Duodenal mucosa (tissue), 2 donors: ENCODE results near the gene PNLIPRP2.

ENCODE experiments used
- H3K27ac ChIP-seq: one replicate; pipeline ENCODE4 v1.7.0; 2013; ENCODE audit warnings: low read depth, low read length
- H3K27me3 ChIP-seq, 2 donors: one replicate each; pipeline ENCODE4 v1.7.0; 2013; ENCODE audit warnings: low read length in 2 of 2, control low read depth in 1 of 2; ENCODE audit not compliant: insufficient read depth in 2 of 2, control insufficient read depth in 1 of 2
- H3K36me3 ChIP-seq, 2 donors: one replicate each; pipeline ENCODE4 v1.7.0; 2013; ENCODE audit warnings: low read length in 2 of 2, control low read depth in 1 of 2; ENCODE audit not compliant: insufficient read depth in 2 of 2, control insufficient read depth in 1 of 2
- H3K4me1 ChIP-seq, 2 donors: one replicate each; pipeline ENCODE4 v1.7.0; 2013; ENCODE audit warnings: low read length in 2 of 2, control low read depth in 1 of 2; ENCODE audit not compliant: insufficient read depth in 2 of 2, control insufficient read depth in 1 of 2
- H3K4me3 ChIP-seq, 2 donors: one replicate each; pipeline ENCODE4 v1.7.0; 2013; ENCODE audit warnings: low read length in 2 of 2, low read depth in 1 of 2
- H3K9ac ChIP-seq, 2 donors: one replicate each; pipeline ENCODE4 v1.7.0; 2013; ENCODE audit warnings: low read length in 2 of 2, low read depth in 1 of 2
- H3K9me3 ChIP-seq, 2 donors: one replicate each; pipeline ENCODE4 v1.7.0; 2013; ENCODE audit warnings: low read length in 2 of 2, control low read depth in 1 of 2; ENCODE audit not compliant: control insufficient read depth in 1 of 2

The PNLIPRP2 gene

GRCh38 chr10:116676118-116676517 is 55.4 kb downstream of the PNLIPRP2 start:
- Histone ChIP-seq H3K36me3 (no peaks in the 10 kb centered on the region), H3K27ac (no peak overlapping the region), H3K9ac (no peak overlapping the region), H3K9me3 (no peaks in the 10 kb centered on the region), H3K4me3 (no peak overlapping the region), H3K27me3 (no peaks in the 10 kb centered on the region), H3K4me1 (no peaks in the 10 kb centered on the region)

DNA sequence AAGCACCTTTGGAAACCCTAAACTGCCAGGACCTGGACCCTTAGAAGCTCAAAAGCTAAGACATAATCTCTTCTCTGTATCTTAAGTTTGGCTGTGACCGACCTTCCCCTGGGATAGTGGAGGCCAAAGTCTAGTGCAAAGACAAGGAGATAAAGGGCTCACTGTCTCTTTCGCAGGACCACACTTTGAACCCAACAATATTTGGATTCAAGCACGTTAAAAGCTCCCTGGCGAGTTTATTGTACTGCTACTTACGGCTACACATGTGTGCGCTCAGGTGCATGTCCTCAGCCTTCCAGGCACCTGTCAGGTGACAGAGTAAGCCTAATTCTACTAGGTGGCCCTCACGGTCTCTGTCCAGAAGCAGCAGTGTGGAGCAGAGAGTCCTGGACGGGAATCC is 55.9 kb downstream of the PNLIPRP2 start:
- H3K27ac ChIP-seq, result no peak overlapping the region
- H3K4me1 ChIP-seq, result no peaks in the 10 kb centered on the region
- H3K27me3 ChIP-seq, result no peaks in the 10 kb centered on the region
- H3K4me3 ChIP-seq, result no peak overlapping the region
- H3K9me3 ChIP-seq, result no peaks in the 10 kb centered on the region
- H3K9ac ChIP-seq, result no peak overlapping the region
- H3K36me3 ChIP-seq, result no peaks in the 10 kb centered on the region

- Histone ChIP-seq H3K9ac (no peak overlapping the region), H3K4me3 (no peak overlapping the region), H3K9me3 (no peaks in the 10 kb centered on the region), H3K4me1 (peaks cover 0 to 6% of the 10 kb centered on the region in 2 donors), H3K27me3 (no peaks in the 10 kb centered on the region), H3K36me3 (no peaks in the 10 kb centered on the region), H3K27ac (no peak overlapping the region)
These were observed 58.6 kb downstream of the PNLIPRP2 start for GRCh38 chr10:116679351-116679750.

- no peak overlapping the region for H3K4me3 ChIP-seq
- no peak overlapping the region for H3K9ac ChIP-seq
- H3K36me3 ChIP-seq, result no peaks in the 10 kb centered on the region
- no peaks in the 10 kb centered on the region for H3K27me3 ChIP-seq
- no peaks in the 10 kb centered on the region for H3K9me3 ChIP-seq
- no peak overlapping the region for H3K27ac ChIP-seq
- peaks cover 0 to 7% of the 10 kb centered on the region in 2 donors for H3K4me1 ChIP-seq
These were observed 62.4 kb downstream of the PNLIPRP2 start for GRCh38 chr10:116683166-116683565.

- H3K4me1 ChIP-seq, result peaks cover 0 to 10% of the 10 kb centered on the region in 2 donors
- no peaks in the 10 kb centered on the region for H3K27me3 ChIP-seq
- no peak overlapping the region for H3K9ac ChIP-seq
- no peak overlapping the region for H3K27ac ChIP-seq
- no peaks in the 10 kb centered on the region for H3K36me3 ChIP-seq
- H3K4me3 ChIP-seq, result no peak overlapping the region
- H3K9me3 ChIP-seq, result no peaks in the 10 kb centered on the region
These were observed 63.1 kb downstream of the PNLIPRP2 start for GRCh38 chr10:116683821-116684220.

DNA sequence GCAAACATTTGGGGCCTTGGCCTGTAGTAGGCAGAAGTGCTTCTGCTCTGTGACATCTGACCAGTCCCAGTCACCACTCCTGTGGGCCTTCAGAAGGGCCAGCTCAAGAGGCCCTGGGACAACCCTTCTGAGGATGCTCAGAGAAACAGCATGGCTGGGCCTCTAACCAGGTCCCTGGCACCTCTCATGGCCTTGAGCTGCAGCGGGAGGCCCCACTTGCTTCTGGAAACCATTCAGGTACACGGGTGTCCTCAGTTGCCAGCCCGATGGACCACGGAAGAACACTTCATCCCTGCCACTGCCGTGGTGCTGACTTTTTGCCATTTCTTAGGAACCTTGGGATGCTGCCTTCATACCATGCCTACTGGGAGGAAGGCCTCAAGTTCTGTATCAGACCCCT is 64.0 kb downstream of the PNLIPRP2 start:
- Histone ChIP-seq H3K9ac (no peak overlapping the region), H3K4me3 (no peak overlapping the region), H3K9me3 (no peaks in the 10 kb centered on the region)

DNA sequence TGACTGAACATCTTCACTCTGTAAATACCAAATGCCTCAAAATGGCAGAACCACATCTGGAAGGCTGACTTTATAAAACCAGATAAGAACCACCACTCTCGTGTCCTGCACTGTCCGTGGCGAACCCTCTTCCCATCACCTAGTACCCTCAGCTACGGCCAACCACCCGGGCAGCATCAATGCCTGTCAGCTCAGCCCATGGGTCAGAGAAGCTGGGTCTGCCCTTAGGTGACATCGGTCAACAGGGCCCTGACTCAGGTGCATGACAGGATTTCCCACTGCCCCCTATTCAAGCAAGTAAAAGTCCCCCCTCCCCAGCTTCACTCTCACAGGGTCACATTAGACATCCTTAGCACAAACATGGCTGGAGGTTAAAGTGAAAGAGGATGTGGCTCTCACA is 65.1 kb downstream of the PNLIPRP2 start:
- H3K9me3 ChIP-seq, result no peaks in the 10 kb centered on the region
- no peak overlapping the region for H3K4me3 ChIP-seq
- H3K27ac ChIP-seq, result no peak overlapping the region
- no peaks in the 10 kb centered on the region for H3K27me3 ChIP-seq
- H3K4me1 ChIP-seq, result peaks cover under 1 to 10% of the 10 kb centered on the region in 2 donors
- no peak overlapping the region for H3K9ac ChIP-seq
- H3K36me3 ChIP-seq, result no peaks in the 10 kb centered on the region

More for the DNA sequence above, 64.0 kb downstream of the PNLIPRP2 start:
- Histone ChIP-seq H3K27me3 (no peaks in the 10 kb centered on the region), H3K36me3 (no peaks in the 10 kb centered on the region), H3K4me1 (peaks cover 0 to 10% of the 10 kb centered on the region in 2 donors), H3K27ac (no peak overlapping the region)

DNA sequence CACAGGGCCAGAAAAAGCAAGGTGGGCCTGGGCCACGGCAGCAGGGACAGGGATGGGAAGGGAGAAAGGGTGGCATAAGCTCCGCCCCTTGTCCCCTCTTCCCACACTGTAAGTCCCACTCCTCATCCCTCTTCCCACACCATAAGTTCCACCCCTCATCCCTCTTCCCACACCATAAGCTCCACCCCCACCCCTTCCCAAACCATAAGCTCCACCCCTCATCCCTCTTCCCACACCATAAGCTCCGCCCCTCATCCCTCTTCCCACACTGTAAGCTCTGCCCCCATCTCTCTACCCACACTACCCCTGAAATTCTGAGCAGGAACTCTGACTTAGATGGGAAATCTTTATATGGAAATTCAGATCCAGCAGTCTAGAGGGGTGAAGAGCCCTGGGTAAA is 65.9 kb downstream of the PNLIPRP2 start:
- Histone ChIP-seq H3K27me3 (no peaks in the 10 kb centered on the region), H3K9ac (no peak overlapping the region), H3K4me1 (peaks cover 4 to 10% of the 10 kb centered on the region in 2 donors), H3K27ac (no peak overlapping the region), H3K36me3 (no peaks in the 10 kb centered on the region), H3K9me3 (no peaks in the 10 kb centered on the region), H3K4me3 (no peak overlapping the region)

DNA sequence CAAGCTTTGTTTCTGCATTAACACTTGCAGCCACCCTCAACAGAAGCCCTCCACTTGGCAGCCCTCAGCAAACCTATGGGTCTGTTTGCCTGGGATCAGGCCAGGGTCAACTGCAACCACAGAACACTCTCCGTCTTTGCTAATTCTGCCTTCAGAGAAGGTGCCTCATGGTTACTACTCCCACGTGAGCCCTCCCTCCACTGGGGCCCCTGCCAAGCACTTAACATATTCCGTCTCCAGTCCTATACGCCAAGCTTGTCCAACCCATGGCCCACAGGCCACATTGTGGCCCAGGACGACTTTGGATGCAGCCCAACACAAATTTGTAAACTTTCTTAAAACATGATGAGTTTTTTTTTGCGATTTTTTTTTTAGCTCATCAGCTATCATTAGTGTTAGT is 66.9 kb downstream of the PNLIPRP2 start:
- peaks cover 4 to 10% of the 10 kb centered on the region in 2 donors for H3K4me1 ChIP-seq
- H3K36me3 ChIP-seq, result no peaks in the 10 kb centered on the region
- no peak overlapping the region for H3K9ac ChIP-seq
- H3K27me3 ChIP-seq, result no peaks in the 10 kb centered on the region
- no peak overlapping the region for H3K27ac ChIP-seq
- no peak overlapping the region for H3K4me3 ChIP-seq
- H3K9me3 ChIP-seq, result no peaks in the 10 kb centered on the region

DNA sequence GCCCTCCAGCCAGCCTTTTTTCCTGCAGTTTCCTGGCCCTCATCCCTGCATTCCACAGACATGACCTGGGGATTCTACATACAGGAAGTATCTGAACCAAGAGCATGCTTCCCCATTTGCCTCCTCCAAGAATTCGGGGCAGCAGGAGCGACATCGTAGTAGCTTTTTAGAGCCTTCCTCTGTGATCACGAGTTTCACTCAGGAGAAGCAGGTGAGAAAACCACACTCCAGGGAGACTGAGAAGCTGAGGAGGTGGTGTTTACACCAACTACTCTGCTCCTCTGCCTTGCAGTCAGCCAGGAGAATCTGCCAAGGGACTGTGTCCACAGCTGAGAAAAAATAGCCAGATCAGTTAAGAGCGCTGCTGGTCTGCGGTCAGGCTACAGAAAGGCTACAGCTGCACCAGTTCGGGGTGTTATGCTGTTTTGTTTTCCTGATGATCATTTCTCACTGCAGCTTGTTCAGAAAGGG is 67.5 kb downstream of the PNLIPRP2 start:
- Histone ChIP-seq H3K9ac (no peak overlapping the region), H3K27ac (no peak overlapping the region), H3K4me1 (peaks cover 4 to 6% of the 10 kb centered on the region in 2 donors), H3K36me3 (no peaks in the 10 kb centered on the region), H3K4me3 (no peak overlapping the region), H3K27me3 (no peaks in the 10 kb centered on the region), H3K9me3 (no peaks in the 10 kb centered on the region)
